NCI-H146 treated with DMSO at 0.1 percent for 48 hours (cell line): Measurements from ENCODE around the gene OR9G4.
A peak's percentile ranks its signal among the peaks of the same experiment; 100 is the strongest.

Source experiments
- DNase-seq: peaks from one replicate; lab custom pipeline; 2025; ENCODE audit not compliant: unreplicated experiment; lab: John Stamatoyannopoulos, UW

OR9G4 gene

GRCh38 chr11:56748597-56748996 is at the start of gene OR9G4:
Gene OR9G4 (minus strand): TSS chr11:56748697. CDS start chr11:56743766, 4,931 bp downstream.
- no peak for DNase-seq

DNA sequence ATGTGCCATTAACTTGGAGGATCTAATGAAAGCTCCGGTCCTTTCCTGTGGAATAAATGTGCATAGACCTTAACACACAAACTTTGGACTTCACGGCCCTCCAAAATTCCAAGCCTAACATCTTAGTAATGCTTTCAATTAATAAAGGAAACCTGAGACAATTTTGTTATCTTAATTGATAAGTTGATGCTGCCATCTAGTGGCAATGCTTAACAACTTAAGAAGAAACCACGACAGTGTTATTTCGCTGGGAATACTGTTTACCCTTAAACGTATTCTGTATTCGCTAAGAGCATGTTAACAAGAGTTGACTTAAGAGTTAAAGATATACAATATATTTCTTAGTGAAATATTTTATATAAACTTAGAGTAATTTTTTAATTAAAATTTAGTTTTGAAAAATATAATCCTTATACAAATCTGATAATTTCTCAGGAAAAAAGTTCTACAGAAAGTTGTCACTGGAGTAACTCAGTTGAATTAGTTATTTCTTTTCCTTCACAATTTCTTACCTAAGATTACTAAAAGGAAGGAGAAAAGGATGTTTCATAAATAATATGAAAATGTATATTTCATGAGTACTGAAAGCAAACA is 35.0 kb upstream of the OR9G4 start:
- peak; percentile 6 for DNase-seq

- DNase-seq, result no peak
These were observed 33.8 kb upstream of the OR9G4 start for GRCh38 chr11:56782167-56782847.

DNA sequence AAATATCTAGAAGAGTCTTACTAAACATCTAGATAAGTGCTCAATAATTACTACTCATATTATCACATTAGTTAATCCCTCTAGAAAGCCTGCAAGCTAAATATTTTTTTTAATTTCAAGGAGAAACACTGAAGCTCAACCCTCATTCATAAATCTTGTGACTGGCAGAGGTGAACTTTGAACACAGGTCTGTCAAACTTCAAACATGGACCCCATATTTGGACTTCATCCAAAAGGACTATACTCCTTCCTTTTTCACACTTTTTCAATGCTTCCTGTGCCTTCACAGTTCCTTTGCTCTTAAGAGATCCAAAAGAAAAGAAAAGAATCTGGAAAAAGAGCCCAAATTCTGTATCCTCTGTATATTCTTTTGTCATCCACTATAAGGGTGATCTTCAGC is 28.3 kb upstream of the OR9G4 start:
- DNase-seq, result no peak

DNA sequence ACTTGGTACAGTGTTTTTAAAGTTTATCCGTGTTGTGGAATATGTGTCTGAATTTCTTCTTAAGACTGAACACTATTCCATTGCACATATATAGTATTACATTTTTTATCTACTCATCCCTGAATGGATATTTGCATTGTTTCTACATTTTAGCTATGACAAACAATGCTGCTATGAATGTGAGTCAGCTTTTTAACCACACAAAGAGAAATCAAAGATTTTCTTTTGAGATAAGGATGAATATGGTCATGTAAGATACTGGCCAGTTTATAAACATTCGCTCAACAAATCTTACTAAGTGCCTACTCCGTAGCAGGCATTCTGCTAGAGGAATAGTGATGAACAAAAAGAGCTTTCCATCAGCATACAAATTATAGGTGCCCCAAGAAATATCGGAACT is 16.5 kb upstream of the OR9G4 start:
- no peak for DNase-seq

DNA sequence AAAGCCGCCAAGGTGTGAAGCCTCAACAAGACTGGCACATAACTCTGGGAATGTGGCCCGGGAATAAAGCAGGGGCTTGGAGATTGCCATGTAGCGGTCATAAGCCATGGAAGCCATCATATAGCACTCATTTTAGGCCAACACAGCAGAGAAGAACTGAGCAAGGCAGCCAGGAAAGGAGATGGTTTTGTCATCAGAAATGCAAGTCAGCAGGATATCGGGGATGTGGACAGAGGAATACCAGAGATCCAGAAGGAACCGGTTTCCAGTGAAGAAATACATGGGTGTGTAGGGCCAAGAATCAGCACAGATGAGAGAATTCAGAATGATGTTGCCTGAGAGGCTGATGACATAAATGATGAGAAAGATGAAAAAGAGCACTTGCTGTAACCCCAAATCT is 3.0 kb upstream of the OR9G4 start:
- DNase-seq, result no peak

- no peak for DNase-seq
These were observed 1.7 kb upstream of the OR9G4 start for GRCh38 chr11:56750190-56750589.

DNA sequence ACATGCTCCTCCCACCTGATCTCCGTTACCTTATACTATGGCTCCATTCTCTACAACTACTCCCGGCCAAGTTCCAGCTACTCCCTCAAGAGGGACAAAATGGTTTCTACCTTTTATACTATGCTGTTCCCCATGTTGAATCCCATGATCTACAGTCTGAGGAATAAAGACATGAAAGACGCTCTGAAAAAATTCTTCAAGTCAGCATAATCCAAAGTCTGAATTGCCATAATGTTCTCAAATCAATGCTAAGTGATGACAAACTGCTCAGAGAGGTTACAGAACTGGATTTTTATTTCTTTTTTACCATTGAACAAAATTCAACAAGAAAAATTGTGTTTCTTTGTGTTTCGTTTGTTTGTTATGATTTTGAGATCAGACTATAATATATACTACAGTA is 7.6 kb downstream of the OR9G4 start:
- no peak for DNase-seq

DNA sequence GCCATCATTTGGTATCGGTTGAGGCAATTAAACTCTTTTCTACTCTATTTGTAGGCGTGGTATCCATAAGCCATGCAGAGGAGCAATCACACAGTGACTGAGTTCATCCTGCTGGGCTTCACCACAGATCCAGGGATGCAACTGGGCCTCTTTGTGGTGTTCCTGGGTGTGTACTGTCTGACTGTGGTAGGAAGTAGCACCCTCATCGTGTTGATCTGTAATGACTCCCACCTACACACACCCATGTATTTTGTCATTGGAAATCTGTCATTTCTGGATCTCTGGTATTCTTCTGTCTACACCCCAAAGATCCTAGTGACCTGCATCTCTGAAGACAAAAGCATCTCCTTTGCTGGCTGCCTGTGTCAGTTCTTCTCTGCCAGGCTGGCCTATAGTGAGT is 8.4 kb downstream of the OR9G4 start:
- no peak for DNase-seq

GRCh38 chr11:56720513-56720912 is 28.0 kb downstream of the OR9G4 start:
- DNase-seq, result no peak

- no peak for DNase-seq
These were observed 32.1 kb downstream of the OR9G4 start for GRCh38 chr11:56716379-56716854.

GRCh38 chr11:56714206-56714605 is 34.3 kb downstream of the OR9G4 start:
- no peak for DNase-seq

GRCh38 chr11:56706486-56706885 is 42.0 kb downstream of the OR9G4 start:
- DNase-seq, result no peak

GRCh38 chr11:56705784-56706396 is 42.6 kb downstream of the OR9G4 start:
- DNase-seq, result no peak

GRCh38 chr11:56700914-56701485 is 47.5 kb downstream of the OR9G4 start:
- DNase-seq, result no peak

DNA sequence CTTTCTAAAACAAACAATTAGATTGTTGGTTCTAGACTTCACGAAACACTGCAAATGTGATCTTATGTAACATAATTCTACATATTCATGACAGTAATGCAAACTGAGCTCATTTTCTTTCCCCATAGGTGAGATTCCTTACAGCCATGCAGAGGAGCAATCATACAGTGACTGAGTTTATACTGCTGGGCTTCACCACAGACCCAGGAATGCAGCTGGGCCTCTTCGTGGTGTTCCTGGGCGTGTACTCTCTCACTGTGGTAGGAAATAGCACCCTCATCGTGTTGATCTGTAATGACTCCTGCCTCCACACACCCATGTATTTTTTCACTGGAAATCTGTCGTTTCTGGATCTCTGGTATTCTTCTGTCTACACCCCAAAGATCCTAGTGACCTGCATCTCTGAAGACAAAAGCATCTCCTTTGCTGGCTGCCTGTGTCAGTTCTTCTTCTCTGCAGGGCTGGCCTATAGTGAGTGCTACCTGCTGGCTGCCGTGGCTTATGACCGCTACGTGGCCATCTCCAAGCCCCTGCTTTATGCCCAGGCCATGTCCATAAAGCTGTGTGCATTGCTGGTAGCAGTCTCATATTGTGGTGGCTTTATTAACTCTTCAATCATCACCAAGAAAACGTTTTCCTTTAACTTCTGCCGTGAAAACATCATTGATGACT is 48.1 kb downstream of the OR9G4 start:
- no peak for DNase-seq

- no peak for DNase-seq
These were observed 49.7 kb downstream of the OR9G4 start, which contains the start of gene OR9G1 for GRCh38 chr11:56698795-56699194. Gene OR9G1 (plus strand): TSS chr11:56699095. CDS start chr11:56700388, 1,293 bp downstream.

DNA sequence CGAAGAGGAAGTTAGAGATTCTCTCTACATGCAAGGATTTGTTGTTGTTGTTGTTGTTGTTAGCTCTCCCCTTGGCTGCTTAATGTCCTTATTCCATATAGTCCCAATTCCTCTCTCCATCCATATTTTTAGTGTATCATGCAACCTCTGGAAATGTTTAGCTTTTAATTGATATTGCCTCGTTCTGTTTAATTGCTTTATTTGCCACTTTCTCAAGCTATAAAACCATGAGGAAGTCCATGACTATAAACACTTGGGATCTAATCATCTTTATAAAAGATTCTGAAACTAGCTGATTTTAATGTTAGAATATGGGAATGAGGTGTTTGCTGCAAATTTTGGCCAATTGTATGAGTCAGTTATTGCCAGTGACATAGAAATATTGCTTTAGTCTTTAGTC is 55.1 kb downstream of the OR9G4 start:
- no peak for DNase-seq
